HG02571 (cell line): ENCODE results near the gene FAM216B.
"Not testable (repeated sequence)": the region's sequence is repeated elsewhere in the genome, so short reads cannot be mapped to it uniquely, and the experiment has no call there.

ENCODE experiments used
- ATAC-seq: cut with Tn5 transposase; IDR thresholded peaks from one replicate; pipeline ENCODE4 v1.9.1; 2021; ENCODE audit warnings: mild to moderate bottlenecking, moderate library complexity; ENCODE audit not compliant: unreplicated experiment

The FAM216B gene

GRCh38 chr13:42777467-42777866 is 3.9 kb upstream of the FAM216B start:
- no peak for ATAC-seq

- no peak for ATAC-seq
These were observed 1.3 kb upstream of the FAM216B start for GRCh38 chr13:42780044-42780443.

GRCh38 chr13:42786715-42787114 is 5.3 kb downstream of the FAM216B start:
- ATAC-seq, result no peak

- no peak for ATAC-seq
These were observed 7.2 kb downstream of the FAM216B start for GRCh38 chr13:42788601-42789000.

GRCh38 chr13:42792154-42792553 is 10.8 kb downstream of the FAM216B start:
- ATAC-seq, result no peak

- ATAC-seq, result no peak
These were observed 13.3 kb downstream of the FAM216B start for GRCh38 chr13:42794577-42795275.

GRCh38 chr13:42795666-42796065 is 14.3 kb downstream of the FAM216B start:
- no peak for ATAC-seq

- no peak for ATAC-seq
These were observed 15.5 kb downstream of the FAM216B start for GRCh38 chr13:42796747-42797356.

GRCh38 chr13:42798118-42798517 is 16.7 kb downstream of the FAM216B start:
- ATAC-seq, result no peak

GRCh38 chr13:42800109-42800643 is 18.8 kb downstream of the FAM216B start:
- ATAC-seq, result no peak

GRCh38 chr13:42803563-42804204 is 22.3 kb downstream of the FAM216B start:
- no peak for ATAC-seq

- peak; percentile 63 for ATAC-seq
These were observed 23.0 kb downstream of the FAM216B start for GRCh38 chr13:42804244-42804874.

GRCh38 chr13:42807241-42807640 is 25.9 kb downstream of the FAM216B start:
- ATAC-seq, result no peak

GRCh38 chr13:42807866-42808265 is 26.5 kb downstream of the FAM216B start:
- ATAC-seq, result no peak

- no peak for ATAC-seq
These were observed 27.1 kb downstream of the FAM216B start for GRCh38 chr13:42808341-42808940.

- ATAC-seq, result no peak
These were observed 30.9 kb downstream of the FAM216B start for GRCh38 chr13:42812316-42812715.

GRCh38 chr13:42814868-42815267 is 33.5 kb downstream of the FAM216B start:
- ATAC-seq, result no peak

- no peak for ATAC-seq
These were observed 34.3 kb downstream of the FAM216B start for GRCh38 chr13:42815681-42816080.

- no peak for ATAC-seq
These were observed 35.2 kb downstream of the FAM216B start for GRCh38 chr13:42816538-42816937.

- ATAC-seq, result not testable (repeated sequence)
These were observed 38.3 kb downstream of the FAM216B start for GRCh38 chr13:42819687-42820086.

GRCh38 chr13:42820451-42820850 is 39.1 kb downstream of the FAM216B start:
- ATAC-seq, result no peak
